BLaER1 treated with 17β-estradiol and CSF1 and Interleukin-3, amounts not matched to agents 10 nM and 100 nM (cell line): ENCODE data around the gene DOCK11.
"Not testable (repeated sequence)": the region's sequence is repeated elsewhere in the genome, so short reads cannot be mapped to it uniquely, and the experiment has no call there.

Source experiments
- H3K27ac ChIP-seq, 11 experiments: shearing (Covaris generic); formaldehyde crosslinking; 2 replicates each; pipeline ENCODE4 v1.8.1; 2022
- H3K27me3 ChIP-seq, 11 experiments: shearing (Covaris generic); formaldehyde crosslinking; 2 replicates each; pipeline ENCODE4 v1.8.1; 2022
- H3K36me3 ChIP-seq, 11 experiments: shearing (Covaris generic); formaldehyde crosslinking; 2 replicates each; pipeline ENCODE4 v1.8.1; 2022
- H3K4me1 ChIP-seq, 10 experiments: shearing (Covaris generic); formaldehyde crosslinking; 2 replicates each; pipeline ENCODE4 v1.8.1; 2022
- H3K4me2 ChIP-seq, 11 experiments: shearing (Covaris generic); formaldehyde crosslinking; 2 replicates each; pipeline ENCODE4 v1.8.1; 2022
- H3K4me3 ChIP-seq, 10 experiments: shearing (Covaris generic); formaldehyde crosslinking; 2 replicates each; pipeline ENCODE4 v1.8.1; 2022
- H3K9ac ChIP-seq, 11 experiments: shearing (Covaris generic); formaldehyde crosslinking; 2 replicates each; pipeline ENCODE4 v1.8.1; 2022
- H3K9me3 ChIP-seq, 11 experiments: shearing (Covaris generic); formaldehyde crosslinking; replicated peaks in 1 of 11; 2 replicates each; pipeline ENCODE4 v1.8.1; 2022
- H4K20me1 ChIP-seq, 11 experiments: shearing (Covaris generic); formaldehyde crosslinking; 2 replicates each; pipeline ENCODE4 v1.8.1; 2022
- Cebpa-rat ChIP-seq, 11 experiments: shearing (Covaris generic); IDR thresholded peaks; 2 replicates each; pipeline ENCODE4 v1.8.1; 2022

Gene DOCK11

DNA sequence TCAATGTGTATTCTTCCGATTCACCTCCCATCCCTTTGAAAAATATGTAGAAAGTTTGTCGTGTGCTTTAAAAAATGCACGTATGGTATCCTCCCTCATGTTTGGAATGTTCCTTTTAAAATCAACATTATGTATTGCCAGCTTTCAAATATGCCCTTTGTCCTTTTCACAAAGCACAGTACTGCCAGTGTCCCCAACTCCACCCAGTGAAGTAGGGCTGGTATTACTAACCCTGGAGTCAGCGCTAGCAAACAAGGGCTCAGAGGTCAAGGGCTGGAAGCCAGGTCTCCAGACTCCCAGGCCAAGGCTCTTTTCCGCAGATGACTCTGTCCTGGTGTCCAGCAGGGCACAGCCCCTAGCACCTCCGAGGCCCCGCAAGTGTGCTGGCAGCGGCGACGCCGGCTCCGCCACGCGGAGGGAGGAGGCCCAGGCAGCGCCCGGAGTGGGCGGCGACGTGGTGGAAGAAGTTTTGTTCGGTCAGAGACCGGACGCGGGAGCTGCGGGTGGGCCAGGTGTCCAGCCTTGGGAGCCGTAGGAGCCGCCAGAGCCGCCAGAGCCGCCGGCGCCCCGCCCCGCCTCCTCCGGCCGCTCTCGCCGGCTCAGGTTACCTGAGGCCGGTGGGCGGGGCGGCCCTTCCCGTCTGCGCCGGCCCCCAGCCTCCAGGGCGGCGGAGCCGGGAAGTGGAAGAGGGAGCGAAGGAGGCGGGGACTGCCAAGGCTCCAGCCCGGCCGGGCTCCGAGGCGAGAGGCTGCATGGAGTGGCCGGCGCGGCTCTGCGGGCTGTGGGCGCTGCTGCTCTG, 231.5 kb downstream of the DOCK11 start, which contains the start of gene IL13RA1:
TSS of gene IL13RA1 (plus strand) at position 720 of the 799 bp plus-strand sequence. CDS start at position 753, 33 bp downstream.
- no peak for TF ChIP-seq Cebpa-rat (IDR thresholded peaks at IDR 0.05)
- H3K9ac ChIP-seq: peak within 1 kb of the TSS; percentile 72 to 94 (median 80)
- H4K20me1 ChIP-seq: peaks cover 0 to 6% (median 0%) of the 10 kb centered on the region in 11 experiments; a peak in 3 of 22 replicates
- H3K27me3 ChIP-seq: peaks cover 0 to 19% (median 9%) of the 10 kb centered on the region in 11 experiments; a peak in 12 of 22 replicates
- H3K4me1 ChIP-seq: peaks cover 21 to 95% (median 57%) of the 10 kb centered on the region in 10 experiments; a peak in 19 of 20 replicates
- H3K36me3 ChIP-seq: no peaks in the 10 kb centered on the region
- H3K4me3 ChIP-seq: peak within 1 kb of the TSS; percentile 59 to 78 (median 68)
- peak within 1 kb of the TSS; percentile 33 to 93 (median 80); a peak in 21 of 22 replicates for H3K27ac ChIP-seq
- H3K4me2 ChIP-seq: peak within 1 kb of the TSS; percentile 76 to 91 (median 82)
- peaks cover 0 to 8% (median 0%) of the 10 kb centered on the region in 11 experiments; a peak in 2 of 22 replicates for H3K9me3 ChIP-seq

- Histone ChIP-seq H3K9me3 (peaks cover 0 to 9% (median 0%) of the 10 kb centered on the region in 11 experiments; a peak in 7 of 22 replicates), H3K27ac (peak overlapping the region; percentile 33 to 93 (median 80); a peak in 20 of 22 replicates), H3K4me1 (peaks cover 21 to 89% (median 55%) of the 10 kb centered on the region in 10 experiments; a peak in 19 of 20 replicates), H3K27me3 (peaks cover 0 to 19% (median 9%) of the 10 kb centered on the region in 11 experiments; a peak in 12 of 22 replicates), H3K4me2 (peak overlapping the region; percentile 76 to 91 (median 82)), H3K36me3 (no peaks in the 10 kb centered on the region), H3K9ac (peak overlapping the region; percentile 72 to 94 (median 80)), H4K20me1 (peaks cover 0 to 6% (median 0%) of the 10 kb centered on the region in 11 experiments; a peak in 3 of 22 replicates), H3K4me3 (peak overlapping the region; percentile 59 to 78 (median 68))
- no peak for TF ChIP-seq Cebpa-rat (IDR thresholded peaks at IDR 0.05)
Observed at GRCh38 chrX:118727686-118728339, 232.2 kb downstream of the DOCK11 start.

- H3K4me3 ChIP-seq: peak overlapping the region in 5 of 10 experiments; percentile 67 to 78 (median 70); a peak in 9 of 20 replicates
- no peak for TF ChIP-seq Cebpa-rat (IDR thresholded peaks at IDR 0.05)
- peaks cover 0 to 6% (median 0%) of the 10 kb centered on the region in 11 experiments; a peak in 3 of 22 replicates for H4K20me1 ChIP-seq
- H3K9ac ChIP-seq: peak overlapping the region in 3 of 11 experiments; percentile 90 to 94 (median 91); a peak in 5 of 22 replicates
- no peaks in the 10 kb centered on the region for H3K36me3 ChIP-seq
- peaks cover 0 to 19% (median 7%) of the 10 kb centered on the region in 11 experiments; a peak in 12 of 22 replicates for H3K27me3 ChIP-seq
- H3K4me1 ChIP-seq: peaks cover 10 to 75% (median 42%) of the 10 kb centered on the region in 10 experiments; a peak in 19 of 20 replicates
- peaks cover 4 to 23% (median 11%) of the 10 kb centered on the region in 11 experiments; a peak in 17 of 22 replicates for H3K9me3 ChIP-seq
- peak overlapping the region in 2 of 11 experiments; percentile 47 to 93; a peak in 2 of 22 replicates for H3K27ac ChIP-seq
- H3K4me2 ChIP-seq: peak overlapping the region in 6 of 11 experiments; percentile 76 to 91 (median 86); a peak in 11 of 22 replicates
Observed at GRCh38 chrX:118729042-118729652, 233.5 kb downstream of the DOCK11 start.

- Histone ChIP-seq H3K9me3 (peaks cover 4 to 29% (median 17%) of the 10 kb centered on the region in 11 experiments; a peak in 18 of 22 replicates), H3K4me1 (peaks cover 0 to 63% (median 27%) of the 10 kb centered on the region in 10 experiments; a peak in 17 of 20 replicates), H3K9ac (peak overlapping the region in 3 of 11 experiments; percentile 1 to 94 (median 54); a peak in 4 of 22 replicates), H3K27me3 (peaks cover 0 to 19% (median 7%) of the 10 kb centered on the region in 11 experiments; a peak in 12 of 22 replicates), H3K4me2 (peak overlapping the region in 7 of 11 experiments; percentile 3 to 91 (median 86); a peak in 10 of 22 replicates), H4K20me1 (peaks cover 0 to 6% (median 0%) of the 10 kb centered on the region in 11 experiments; a peak in 2 of 22 replicates), H3K36me3 (0 out of 22 replicates have a peak, but pooled peaks cover 0 to 6% (median 0%) of the 10 kb centered on the region in 11 experiments), H3K27ac (peak overlapping the region in 3 of 11 experiments; percentile 25 to 53 (median 47); a peak in 6 of 22 replicates), H3K4me3 (no peak overlapping the region; a peak in 1 of 20 replicates)
- TF ChIP-seq Cebpa-rat (IDR thresholded peaks at IDR 0.05): no peak
Observed at GRCh38 chrX:118730500-118731247, 235.1 kb downstream of the DOCK11 start.

- H4K20me1 ChIP-seq, H3K9ac ChIP-seq, H3K4me2 ChIP-seq, H3K4me3 ChIP-seq, H3K27ac ChIP-seq, H3K27me3 ChIP-seq: not testable (repeated sequence)
- H3K4me1 ChIP-seq: peaks cover 4 to 55% (median 17%) of the 10 kb centered on the region in 10 experiments; a peak in 12 of 20 replicates
- H3K9me3 ChIP-seq: peaks cover 14 to 42% (median 34%) of the 10 kb centered on the region in 11 experiments
- H3K36me3 ChIP-seq: peaks cover 0 to 16% (median 0%) of the 10 kb centered on the region in 11 experiments; a peak in 2 of 22 replicates
Observed at GRCh38 chrX:118732551-118732950, 236.9 kb downstream of the DOCK11 start.

GRCh38 chrX:118734909-118735308, 239.3 kb downstream of the DOCK11 start:
- Histone ChIP-seq H3K36me3 (peaks cover 0 to 21% (median 0%) of the 10 kb centered on the region in 11 experiments; a peak in 2 of 22 replicates), H3K4me3 (no peak overlapping the region), H3K4me2 (no peak overlapping the region), H3K9me3 (peaks cover 22 to 52% (median 43%) of the 10 kb centered on the region in 11 experiments), H3K9ac (no peak overlapping the region), H4K20me1 (peaks cover 0 to 19% (median 0%) of the 10 kb centered on the region in 11 experiments; a peak in 4 of 22 replicates), H3K27ac (no peak overlapping the region), H3K4me1 (peaks cover 0 to 49% (median 10%) of the 10 kb centered on the region in 10 experiments; a peak in 11 of 20 replicates), H3K27me3 (no peaks in the 10 kb centered on the region)
- TF ChIP-seq Cebpa-rat (IDR thresholded peaks at IDR 0.05): no peak
